Stimulated activated CD4-positive, alpha-beta T cell treated with anti-CD3 and anti-CD28 coated beads, TNF-alpha, amount 100 ng/mL, for 48 hours (primary cell): ENCODE measurements around the gene KCNQ2.
A peak's percentile ranks its signal among the peaks of the same experiment; 100 is the strongest.
"Not testable (repeated sequence)": the region's sequence is repeated elsewhere in the genome, so short reads cannot be mapped to it uniquely, and the experiment has no call there.

Experiments
- DNase-seq, 3 donors: peaks; one replicate each; pipeline ENCODE4 v3.0.0-alpha.2; 2020; ENCODE audit warnings: low read depth in 3 of 3

Gene KCNQ2

GRCh38 chr20:63385819-63386218, 86.6 kb downstream of the KCNQ2 start:
- no peak for DNase-seq

GRCh38 chr20:63384336-63384735, 88.1 kb downstream of the KCNQ2 start:
- DNase-seq = no peak

DNA sequence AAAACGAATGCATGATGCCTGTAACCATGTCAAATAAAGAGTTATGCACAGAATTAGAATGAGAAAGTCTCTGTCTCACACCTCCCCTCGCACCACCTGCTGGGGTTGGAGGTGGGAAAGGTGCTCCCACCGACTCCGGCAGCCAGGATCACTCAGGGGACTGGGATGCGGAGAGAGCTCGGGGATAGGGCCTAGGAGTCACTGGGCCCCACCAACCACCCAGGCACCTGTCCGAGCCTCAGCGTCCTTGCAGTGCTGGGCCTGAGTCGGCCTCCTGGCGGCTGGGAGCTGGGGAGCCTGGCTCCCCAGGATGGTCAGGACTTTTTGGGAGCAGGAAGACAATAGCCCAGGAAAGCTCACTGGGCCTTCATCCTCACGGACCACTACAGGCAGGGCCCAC, 88.9 kb downstream of the KCNQ2 start:
- no peak for DNase-seq

- DNase-seq = no peak
These were observed 89.7 kb downstream of the KCNQ2 start for GRCh38 chr20:63382551-63383300.

- peak in 1 of 3 donors; percentile 29 for DNase-seq
These were observed 90.5 kb downstream of the KCNQ2 start for GRCh38 chr20:63381781-63382431.

DNA sequence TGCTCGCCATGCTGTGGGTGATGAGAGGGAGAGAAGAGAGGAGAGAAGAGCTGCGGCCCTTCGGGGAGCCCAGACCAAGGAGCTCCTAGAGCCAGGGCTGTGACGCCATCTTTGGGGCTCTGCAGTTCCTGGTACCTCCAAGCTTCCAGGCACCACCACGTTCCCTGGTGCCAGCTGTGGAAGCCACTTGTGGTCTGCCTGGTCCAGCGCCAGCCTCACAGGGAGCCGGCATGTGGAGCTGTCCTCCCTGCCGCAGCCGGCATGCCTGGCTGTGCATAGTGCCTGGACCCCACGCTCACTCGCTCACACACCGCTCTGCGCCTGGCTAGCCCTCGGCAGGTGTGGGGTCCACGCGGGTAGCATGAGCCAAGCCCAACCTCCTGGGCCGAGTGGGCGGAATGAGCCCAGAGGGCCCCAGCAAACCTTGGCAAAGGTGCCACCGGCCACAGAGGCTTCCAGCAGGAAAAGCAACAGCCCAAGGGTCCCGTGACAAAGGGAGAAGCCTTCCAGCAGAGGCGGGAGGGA, 92.0 kb downstream of the KCNQ2 start:
- DNase-seq = no peak

- DNase-seq = not testable (repeated sequence)
These were observed 92.6 kb downstream of the KCNQ2 start for GRCh38 chr20:63379872-63380271.

DNA sequence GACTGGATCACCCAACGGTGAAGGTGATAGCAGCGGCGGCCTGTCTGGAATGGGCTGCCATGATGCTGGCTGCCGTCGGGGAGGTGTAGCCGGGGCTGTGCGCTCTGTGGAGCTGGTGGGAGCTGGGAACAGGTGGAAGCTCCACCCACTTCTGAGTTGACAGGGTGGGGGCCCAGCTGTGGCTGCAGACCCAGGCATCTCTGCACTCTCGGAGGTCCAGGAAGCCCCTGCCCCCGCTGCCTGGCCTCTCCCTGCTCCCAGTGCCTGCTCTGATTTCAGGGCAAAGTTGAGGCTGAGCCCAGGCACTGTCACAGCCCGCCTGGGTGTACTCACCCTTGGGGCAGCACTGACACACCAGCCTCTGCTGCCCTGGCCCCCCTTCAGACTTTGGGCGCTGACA, 93.2 kb downstream of the KCNQ2 start:
- DNase-seq = no peak

- DNase-seq = no peak
These were observed 93.8 kb downstream of the KCNQ2 start for GRCh38 chr20:63378626-63379025.

DNA sequence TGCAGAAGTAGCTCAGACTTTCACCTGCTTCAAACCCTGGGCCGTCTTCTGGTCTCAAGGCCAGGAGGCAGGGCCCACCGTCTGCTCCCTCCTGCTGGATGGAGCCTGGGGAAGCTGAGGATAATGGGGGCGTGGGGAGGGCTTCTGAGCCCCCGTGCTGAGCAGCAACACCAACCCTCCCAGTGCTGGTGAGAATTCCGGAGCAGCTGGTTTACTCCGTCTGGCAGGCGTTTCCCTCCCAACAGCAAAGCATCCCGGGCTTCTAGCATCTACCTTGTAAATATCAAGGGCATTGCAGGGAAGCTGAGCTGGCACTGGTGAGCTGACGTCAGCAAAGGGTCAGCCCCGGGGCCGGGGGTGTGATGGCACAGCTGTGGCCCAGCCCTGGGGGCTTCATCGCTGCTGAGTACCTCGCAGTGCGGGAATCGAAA, 94.5 kb downstream of the KCNQ2 start:
- DNase-seq = no peak

DNA sequence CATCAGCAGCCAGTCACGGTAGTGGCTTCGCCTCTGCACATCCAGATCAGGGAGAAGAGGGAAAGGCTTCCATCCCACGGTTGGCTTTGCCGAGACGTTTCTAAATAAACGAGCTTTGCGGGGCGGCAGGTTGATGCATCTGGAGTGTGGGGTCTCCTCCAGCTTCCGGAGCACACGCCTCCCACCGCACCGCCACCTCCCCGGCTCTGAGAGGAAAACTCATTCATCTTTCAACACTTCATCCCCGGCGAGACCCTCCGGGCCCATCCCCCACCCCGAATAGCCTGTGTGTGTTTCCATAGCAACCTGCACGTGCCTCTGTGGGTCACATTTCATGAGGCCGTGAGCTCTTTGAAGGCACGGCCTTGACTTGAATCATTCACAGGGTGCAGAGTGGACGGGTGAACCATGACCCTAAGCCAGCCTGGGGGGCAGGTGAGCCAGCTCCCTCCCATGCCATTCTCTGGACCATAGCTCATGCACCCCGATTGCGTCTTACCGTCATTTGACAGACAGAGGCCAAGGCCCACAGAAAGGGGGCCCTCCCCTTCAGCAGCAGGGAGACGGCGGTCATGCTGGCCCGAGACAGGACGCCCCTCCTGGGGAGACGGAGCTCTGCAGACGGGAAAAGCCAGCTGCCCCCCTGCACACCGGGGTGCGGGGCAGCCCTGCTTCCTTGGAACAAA, 95.1 kb downstream of the KCNQ2 start:
- no peak for DNase-seq

DNA sequence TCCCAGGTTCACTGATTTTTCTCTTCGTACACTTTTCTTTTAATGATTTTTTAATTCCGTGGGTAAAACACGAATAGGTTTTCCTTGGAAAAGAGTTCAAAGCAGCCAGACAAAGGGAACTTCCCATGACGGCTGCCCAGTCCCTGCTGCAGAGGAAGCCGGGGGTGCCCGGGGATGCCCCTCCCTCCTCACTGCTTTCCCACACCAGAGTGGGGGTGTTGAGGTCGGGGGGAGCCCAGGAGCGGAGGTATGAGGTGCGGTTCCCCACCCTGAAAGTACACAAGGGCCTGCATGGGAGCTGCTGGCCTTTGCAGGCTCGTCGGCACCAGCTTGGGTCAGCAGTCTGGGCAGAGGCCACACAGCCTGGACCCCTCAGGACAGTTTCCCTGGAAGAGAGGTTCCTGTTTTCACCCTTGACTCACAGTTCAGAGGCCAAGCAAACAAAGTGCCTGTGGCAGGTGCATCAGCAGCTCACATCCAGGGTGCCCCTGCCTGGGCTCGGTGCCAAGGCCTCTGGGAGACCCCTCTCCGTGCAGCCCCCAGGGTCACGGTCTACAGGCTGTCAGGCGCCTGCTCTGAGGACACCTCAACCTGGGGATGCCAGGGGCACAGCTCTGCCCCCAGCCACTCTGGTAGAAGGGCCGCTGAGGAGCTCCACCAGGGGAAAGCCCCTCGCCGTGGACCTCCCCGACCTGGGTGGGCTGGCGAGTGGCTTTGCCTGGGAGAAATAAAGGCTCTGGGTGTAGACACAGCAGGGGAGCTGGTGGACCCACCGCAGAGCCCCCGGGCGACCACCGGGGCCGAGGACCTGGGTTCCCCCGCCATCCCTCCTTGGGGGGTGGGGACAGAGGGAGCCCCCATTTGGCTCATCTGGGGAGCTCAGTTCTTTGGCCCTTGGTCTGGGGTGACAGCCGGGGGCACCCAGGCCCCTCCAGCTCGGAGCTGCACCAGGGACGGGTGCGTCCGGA, 95.9 kb downstream of the KCNQ2 start:
- DNase-seq = no peak

DNA sequence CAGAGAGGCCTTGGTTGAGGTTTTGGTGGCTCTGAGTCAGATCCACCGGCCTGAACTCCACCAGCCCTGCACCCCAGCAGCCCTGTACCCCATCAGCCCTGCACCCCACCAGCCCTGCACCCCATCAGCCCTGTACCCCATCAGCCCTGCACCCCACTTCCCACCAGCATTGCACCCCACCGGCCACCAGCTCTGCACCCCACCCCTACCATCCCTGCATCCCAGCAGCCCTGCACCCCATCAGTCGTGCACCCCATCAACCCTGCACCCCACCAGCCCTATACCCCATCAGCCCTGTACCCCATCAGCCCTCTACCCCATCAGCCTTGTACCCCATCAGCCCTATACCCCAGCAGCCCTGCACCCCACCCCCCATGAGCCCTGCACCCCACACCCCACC, 97.0 kb downstream of the KCNQ2 start:
- DNase-seq = no peak

GRCh38 chr20:63374504-63374903, 98.0 kb downstream of the KCNQ2 start:
- DNase-seq = no peak

GRCh38 chr20:63373996-63374395, 98.5 kb downstream of the KCNQ2 start:
- no peak for DNase-seq

- no peak for DNase-seq
These were observed 99.2 kb downstream of the KCNQ2 start for GRCh38 chr20:63372971-63373885.

GRCh38 chr20:63371291-63371865, 101.1 kb downstream of the KCNQ2 start:
- no peak for DNase-seq

DNA sequence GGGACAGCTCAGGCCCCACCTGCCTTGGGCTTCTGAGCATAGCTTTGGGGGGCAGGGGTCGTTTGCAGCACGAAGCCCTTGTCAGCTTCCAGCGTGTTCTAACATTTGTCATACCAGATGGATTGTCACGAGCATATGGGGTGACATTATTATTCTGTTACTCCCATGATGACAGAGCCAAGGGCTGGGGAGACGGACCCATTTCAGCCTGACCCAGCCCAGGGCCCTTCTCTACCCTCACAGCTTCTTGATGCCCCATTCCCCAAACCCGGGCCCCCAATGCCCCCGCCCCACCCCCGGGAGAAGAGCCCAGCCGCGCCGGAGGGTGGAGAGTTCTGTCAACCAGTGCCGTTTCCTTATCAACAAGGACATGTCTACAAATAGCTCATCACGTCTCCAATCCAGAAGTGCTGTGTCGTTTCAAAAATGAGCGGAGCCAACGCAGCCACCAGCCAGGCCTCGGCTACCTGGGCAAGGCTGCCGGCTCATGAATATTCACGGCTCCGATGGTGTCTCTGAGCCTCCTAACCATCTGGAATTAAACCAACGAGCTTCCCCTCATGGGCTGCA, 101.8 kb downstream of the KCNQ2 start:
- no peak for DNase-seq

GRCh38 chr20:63369724-63370617, 102.5 kb downstream of the KCNQ2 start:
- no peak for DNase-seq
